HepG2 (cell line): ENCODE data around the gene FTSJ1. TPM values are rescaled to one million over a fixed set of nuclear protein-coding genes. Genes with fewer than 3 reads are reported as not detected.

ENCODE experiments used
- AGO1 ChIP-seq: fragments of 200-400 bp; formaldehyde crosslinking; IDR thresholded peaks from 2 replicates; pipeline ENCODE4 v1.6.1; 2017; ENCODE audit warnings: mild to moderate bottlenecking, low read depth, low read length, moderate library complexity; ENCODE audit not compliant: poor library complexity, severe bottlenecking
- ATF7-NPFF ChIP-seq: sonication (generic); formaldehyde crosslinking; IDR thresholded peaks from 2 replicates; pipeline ENCODE4 v1.8.1; 2023; ENCODE audit warnings: mild to moderate bottlenecking, low read depth, missing genetic modification reagents, moderate library complexity
- GMEB2 ChIP-seq: IDR thresholded peaks from 2 replicates; pipeline ENCODE4 v1.6.1; 2016; ENCODE audit warnings: missing biosample characterization, missing genetic modification reagents, low read depth
- GPN1 ChIP-seq: sonication (generic); formaldehyde crosslinking; IDR thresholded peaks from 2 replicates; pipeline ENCODE4 v1.5.1; 2020; ENCODE audit warnings: missing genetic modification reagents, borderline replicate concordance
- HNRNPH1 ChIP-seq: fragments of 200-400 bp; formaldehyde crosslinking; optimal IDR thresholded peaks from 2 replicates; pipeline ENCODE3; 2017; ENCODE audit warnings: mild to moderate bottlenecking, low read depth, low read length
- ISL2 ChIP-seq: sonication (generic); formaldehyde crosslinking; IDR thresholded peaks from 2 replicates; pipeline ENCODE4 v1.5.0; 2020; ENCODE audit warnings: missing genetic modification reagents
- MEIS1 ChIP-seq: sonication (generic); formaldehyde crosslinking; IDR thresholded peaks from 2 replicates; pipeline ENCODE4 v1.9.0; 2021; ENCODE audit warnings: mild to moderate bottlenecking, missing genetic modification reagents, moderate library complexity, borderline replicate concordance
- NBN ChIP-seq: fragments of 450-650 bp; conservative IDR thresholded peaks from 2 replicates; pipeline ENCODE4 v1.6.1; 2017
- NFIB ChIP-seq: sonication (generic); formaldehyde crosslinking; IDR thresholded peaks from 2 replicates; pipeline ENCODE4 v1.9.0; 2021; ENCODE audit warnings: missing genetic modification reagents, mild to moderate bottlenecking, borderline replicate concordance
- RXRA ChIP-seq: sonication (generic); formaldehyde crosslinking; IDR thresholded peaks from 2 replicates; pipeline ENCODE4 v1.5.1; 2020; ENCODE audit warnings: missing genetic modification reagents
- XRCC5 ChIP-seq: fragments of 200-400 bp; formaldehyde crosslinking; optimal IDR thresholded peaks from 2 replicates; pipeline ENCODE3; 2017; ENCODE audit warnings: mild to moderate bottlenecking, low read length
- ZFP62 ChIP-seq: sonication (generic); formaldehyde crosslinking; IDR thresholded peaks from 2 replicates; pipeline ENCODE4 v1.4.0; 2020; ENCODE audit warnings: missing genetic modification reagents
- ZFY ChIP-seq: sonication (generic); formaldehyde crosslinking; IDR thresholded peaks from 2 replicates; pipeline ENCODE4 v1.4.0; 2020; ENCODE audit warnings: missing genetic modification reagents
- ZNF430 ChIP-seq: sonication (generic); formaldehyde crosslinking; IDR thresholded peaks from 2 replicates; pipeline ENCODE4 v1.9.0; 2021; ENCODE audit warnings: mild to moderate bottlenecking, missing genetic modification reagents
- ZNF451 ChIP-seq: sonication (generic); formaldehyde crosslinking; IDR thresholded peaks from 2 replicates; pipeline ENCODE4 v1.5.0; 2020; ENCODE audit warnings: mild to moderate bottlenecking, missing genetic modification reagents
- ZNF790 ChIP-seq: sonication (generic); formaldehyde crosslinking; IDR thresholded peaks from 2 replicates; pipeline ENCODE4 v1.8.0; 2022; ENCODE audit warnings: missing genetic modification reagents, mild to moderate bottlenecking, borderline replicate concordance
- ZNF891 ChIP-seq: sonication (generic); formaldehyde crosslinking; IDR thresholded peaks from 2 replicates; pipeline ENCODE4 v1.5.0; 2020; ENCODE audit warnings: mild to moderate bottlenecking, missing genetic modification reagents
- polyA plus RNA-seq, 8 experiments: library from polyadenylated mRNA; depleted of rRNA in 3 of 8; stranded (reverse) in 7 of 8; unstranded in 1 of 8; fragments of >200 nt; fragmentation: Illumina TruSeq in 4 of 8; extraction: Trizol in 4 of 8; gene quantifications; 2 replicates each; pipeline versions ENCODE4 v1.2.1 to v1.2.3, GENCODE V29; 2011 to 2016; ENCODE audit warnings: low read depth in 4 of 8, missing spikeins in 1 of 8, mixed read lengths in 1 of 8; ENCODE audit not compliant: insufficient read depth in 1 of 8
- total RNA-seq, 5 experiments: library from RNA; depleted of rRNA; stranded (reverse); fragments of >200 nt; fragmentation: Illumina TruSeq; extraction: Trizol; gene quantifications; 2 replicates each; pipeline ENCODE4 v1.2.3, GENCODE V29; 2016; ENCODE audit warnings: low read depth in 1 of 5
- TF ChIP-seq, protein P1 (sequence below): sonication (generic); formaldehyde crosslinking; IDR thresholded peaks from 2 replicates; pipeline ENCODE4 v1.8.1; 2023; ENCODE audit warnings: mild to moderate bottlenecking, moderate library complexity, missing genetic modification reagents
- TF ChIP-seq, protein P2 (sequence below): sonication (generic); formaldehyde crosslinking; IDR thresholded peaks from 2 replicates; pipeline ENCODE4 v1.5.0; 2020; ENCODE audit warnings: missing genetic modification reagents
- TF ChIP-seq, protein P3 (sequence below): sonication (generic); formaldehyde crosslinking; IDR thresholded peaks from 2 replicates; pipeline ENCODE4 v1.5.0; 2020; ENCODE audit warnings: missing genetic modification reagents

The FTSJ1 gene
- total and polyA plus RNA-seq, 2 of the 13 experiments (the other 11 are each of a cell fraction or from before 2014, with no cell fraction given) = 30.3 to 37.9 TPM

- TF ChIP-seq ATF7-NPFF = peak; percentile 45; the same call in 1 of the 2 replicates
- TF ChIP-seq GPN1 (CRISPR knock-in tag) = no peak
- no peak; the same call in 1 of the 2 replicates for TF ChIP-seq MEIS1 (CRISPR knock-in tag)
- peak; percentile 19 for TF ChIP-seq XRCC5
- TF ChIP-seq, protein P1, sequence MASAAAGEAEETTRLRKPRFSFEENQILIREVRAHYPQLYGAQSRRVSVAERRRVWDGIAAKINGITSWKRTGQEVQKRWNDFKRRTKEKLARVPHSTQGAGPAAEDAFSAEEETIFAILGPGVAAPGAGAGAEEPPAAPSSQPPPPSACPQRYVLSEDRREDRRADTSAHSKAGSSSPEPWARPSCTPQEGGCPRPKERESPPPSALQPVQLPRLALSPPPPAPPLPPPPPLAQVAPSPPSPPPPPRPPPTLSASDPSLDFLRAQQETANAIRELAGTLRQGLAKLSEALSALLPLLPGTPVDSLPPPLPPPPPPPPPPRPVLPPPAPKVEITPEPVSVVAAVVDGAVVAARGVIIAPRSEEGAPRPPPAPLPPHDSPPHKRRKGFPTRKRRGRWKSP (CRISPR knock-in tag) = no peak; the same call in 1 of the 2 replicates
- TF ChIP-seq ZFY = peak; percentile 78
- TF ChIP-seq ZNF891 (CRISPR knock-in tag) = peak; percentile 63; the same call in 1 of the 2 replicates
- TF ChIP-seq, protein P2, sequence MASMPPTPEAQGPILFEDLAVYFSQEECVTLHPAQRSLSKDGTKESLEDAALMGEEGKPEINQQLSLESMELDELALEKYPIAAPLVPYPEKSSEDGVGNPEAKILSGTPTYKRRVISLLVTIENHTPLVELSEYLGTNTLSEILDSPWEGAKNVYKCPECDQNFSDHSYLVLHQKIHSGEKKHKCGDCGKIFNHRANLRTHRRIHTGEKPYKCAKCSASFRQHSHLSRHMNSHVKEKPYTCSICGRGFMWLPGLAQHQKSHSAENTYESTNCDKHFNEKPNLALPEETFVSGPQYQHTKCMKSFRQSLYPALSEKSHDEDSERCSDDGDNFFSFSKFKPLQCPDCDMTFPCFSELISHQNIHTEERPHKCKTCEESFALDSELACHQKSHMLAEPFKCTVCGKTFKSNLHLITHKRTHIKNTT (CRISPR knock-in tag) = no peak
- TF ChIP-seq RXRA = peak; percentile 30; the same call in 1 of the 2 replicates
- TF ChIP-seq HNRNPH1 = no peak
- no peak for TF ChIP-seq AGO1
- TF ChIP-seq NFIB = no peak
- peak; percentile 87 for TF ChIP-seq GMEB2
- no peak for TF ChIP-seq ZFP62 (CRISPR knock-in tag)
- no peak for TF ChIP-seq ZNF430 (CRISPR knock-in tag)
- no peak for TF ChIP-seq NBN
- no peak for TF ChIP-seq ZNF451 (CRISPR knock-in tag)
- TF ChIP-seq ZNF790 (CRISPR knock-in tag) = no peak
- peak; percentile 51; the same call in 1 of the 2 replicates for TF ChIP-seq ISL2 (CRISPR knock-in tag)
- TF ChIP-seq, protein P3, sequence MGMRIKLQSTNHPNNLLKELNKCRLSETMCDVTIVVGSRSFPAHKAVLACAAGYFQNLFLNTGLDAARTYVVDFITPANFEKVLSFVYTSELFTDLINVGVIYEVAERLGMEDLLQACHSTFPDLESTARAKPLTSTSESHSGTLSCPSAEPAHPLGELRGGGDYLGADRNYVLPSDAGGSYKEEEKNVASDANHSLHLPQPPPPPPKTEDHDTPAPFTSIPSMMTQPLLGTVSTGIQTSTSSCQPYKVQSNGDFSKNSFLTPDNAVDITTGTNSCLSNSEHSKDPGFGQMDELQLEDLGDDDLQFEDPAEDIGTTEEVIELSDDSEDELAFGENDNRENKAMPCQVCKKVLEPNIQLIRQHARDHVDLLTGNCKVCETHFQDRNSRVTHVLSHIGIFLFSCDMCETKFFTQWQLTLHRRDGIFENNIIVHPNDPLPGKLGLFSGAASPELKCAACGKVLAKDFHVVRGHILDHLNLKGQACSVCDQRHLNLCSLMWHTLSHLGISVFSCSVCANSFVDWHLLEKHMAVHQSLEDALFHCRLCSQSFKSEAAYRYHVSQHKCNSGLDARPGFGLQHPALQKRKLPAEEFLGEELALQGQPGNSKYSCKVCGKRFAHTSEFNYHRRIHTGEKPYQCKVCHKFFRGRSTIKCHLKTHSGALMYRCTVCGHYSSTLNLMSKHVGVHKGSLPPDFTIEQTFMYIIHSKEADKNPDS (CRISPR knock-in tag) = no peak
Measured at GRCh38 chrX:48475774-48476577, at the start of gene FTSJ1 (continued).
